Gastrocnemius medialis (tissue), 4 donors: ENCODE data around the gene GRIP2. TPM values are rescaled to one million over a fixed set of nuclear protein-coding genes. Genes with fewer than 3 reads are reported as not detected.

ENCODE experiments used
- ATAC-seq, 2 donors: fragments of 150-250 bp; one replicate each; pipeline ENCODE4 v1.9.1; 2016
- DNase-seq, 2 donors: peaks; one replicate each; pipeline ENCODE4 v3.0.0-alpha.2; 2019
- H3K27ac ChIP-seq, 4 donors: fragments of 200-600 bp; sonication (generic); 1 replicate in 1 of 4; 2 replicates in 3 of 4; pipeline ENCODE4 v1.5.1; 2016 to 2018; ENCODE audit warnings: mild to moderate bottlenecking in 2 of 4, moderate library complexity in 1 of 4
- H3K27me3 ChIP-seq, 3 donors: fragments of 200-600 bp; sonication (generic) in 2 of 3; 1 replicate in 1 of 3; 2 replicates in 2 of 3; pipeline versions ENCODE4 v1.5.1 to v1.6.0; 2016 to 2019; ENCODE audit warnings: mild to moderate bottlenecking in 1 of 3, moderate library complexity in 1 of 3
- H3K36me3 ChIP-seq, 2 donors: fragments of 200-600 bp; sonication (generic) in 1 of 2; one replicate each; pipeline ENCODE4 v1.5.1; 2017 to 2018
- H3K4me1 ChIP-seq, 2 donors: fragments of 200-600 bp; sonication (generic) in 1 of 2; one replicate each; pipeline ENCODE4 v1.5.1; 2016 to 2017; ENCODE audit warnings: mild to moderate bottlenecking in 2 of 2
- H3K4me3 ChIP-seq, 4 donors: fragments of 200-600 bp; sonication (generic) in 3 of 4; 1 replicate in 1 of 4; 2 replicates in 3 of 4; pipeline ENCODE4 v1.5.1; 2016 to 2019; ENCODE audit warnings: mild to moderate bottlenecking in 2 of 4
- H3K9me3 ChIP-seq, 3 donors: fragments of 200-600 bp; sonication (generic) in 2 of 3; 1 replicate in 1 of 3; 2 replicates in 2 of 3; pipeline ENCODE4 v1.5.1; 2016 to 2019
- CTCF ChIP-seq, 5 experiments: fragments of 450-650 bp in 3 of 5; fragments of 200-600 bp in 2 of 5; sonication (generic) in 2 of 5; IDR thresholded peaks in 4 of 5; conservative IDR thresholded peaks in 1 of 5; 1 replicate in 4 of 5; 2 replicates in 1 of 5; pipeline ENCODE4 v1.5.1; 2016 to 2019; ENCODE audit warnings: antibody characterized with exemption in 5 of 5, mild to moderate bottlenecking in 3 of 5, moderate library complexity in 3 of 5
- POLR2A ChIP-seq, 2 donors: fragments of 450-650 bp; IDR thresholded peaks; one replicate each; pipeline ENCODE4 v1.6.1; 2017; ENCODE audit warnings: antibody characterized with exemption in 2 of 2, mild to moderate bottlenecking in 2 of 2, moderate library complexity in 2 of 2
- in situ Hi-C, 4 donors: fragments of 200-750 bp; cut with MboI; loops; one replicate each; pipeline versions ENCODE4 v1.15.0 to v1.8.0; 2017; ENCODE audit warnings: low sequenced_read_pairs in 4 of 4
- intact Hi-C: fragments of 100-400 bp; cut with DNase I; formaldehyde crosslinking; loops from one replicate; pipeline ENCODE4 v1.15.1; 2023; ENCODE audit warnings: low total_unique reads
- total RNA-seq, 4 donors: library from RNA; depleted of rRNA; stranded (reverse); fragments of >200 nt; gene quantifications; one replicate each; pipeline versions ENCODE4 v1.1.0 to v1.2.3, GENCODE V29; 2016

Gene GRIP2
- total RNA-seq, 4 donors from 2014 or later, result 2.8 to 12.6 (median 4.6) TPM

- DNase-seq (no peak), ATAC-seq (no peak)
- in situ Hi-C loops, result no loop called here
- Histone ChIP-seq H3K36me3 (no peaks in the 10 kb centered on the region), H3K27ac (peak overlapping the region; percentile 94 to 97 (median 94)), H3K27me3 (no peaks in the 10 kb centered on the region), H3K4me1 (peaks cover 76 to 78% of the 10 kb centered on the region in 2 donors), H3K4me3 (no peak overlapping the region), H3K9me3 (no peaks in the 10 kb centered on the region)
- TF ChIP-seq CTCF (IDR thresholded peaks at IDR 0.05 in 4 of 5, conservative IDR thresholded peaks at IDR 0.05 in 1 of 5), result no peak
- no peak for TF ChIP-seq POLR2A (IDR thresholded peaks at IDR 0.05)
- intact Hi-C loops, result loop anchor here (5.0 kb wide), 1 partner anchor 212 kb away; no protein-coding TSS in a partner anchor
Observed at GRCh38 chr3:14534516-14535191, 5.5 kb downstream of the GRIP2 start.

- in situ Hi-C loops, result no loop called here
- peak overlapping the region; percentile 94 to 97 (median 94) for H3K27ac ChIP-seq
- peaks cover 68 to 70% of the 10 kb centered on the region in 2 donors for H3K4me1 ChIP-seq
Observed at GRCh38 chr3:14533457-14533958, 6.6 kb downstream of the GRIP2 start.

DNA sequence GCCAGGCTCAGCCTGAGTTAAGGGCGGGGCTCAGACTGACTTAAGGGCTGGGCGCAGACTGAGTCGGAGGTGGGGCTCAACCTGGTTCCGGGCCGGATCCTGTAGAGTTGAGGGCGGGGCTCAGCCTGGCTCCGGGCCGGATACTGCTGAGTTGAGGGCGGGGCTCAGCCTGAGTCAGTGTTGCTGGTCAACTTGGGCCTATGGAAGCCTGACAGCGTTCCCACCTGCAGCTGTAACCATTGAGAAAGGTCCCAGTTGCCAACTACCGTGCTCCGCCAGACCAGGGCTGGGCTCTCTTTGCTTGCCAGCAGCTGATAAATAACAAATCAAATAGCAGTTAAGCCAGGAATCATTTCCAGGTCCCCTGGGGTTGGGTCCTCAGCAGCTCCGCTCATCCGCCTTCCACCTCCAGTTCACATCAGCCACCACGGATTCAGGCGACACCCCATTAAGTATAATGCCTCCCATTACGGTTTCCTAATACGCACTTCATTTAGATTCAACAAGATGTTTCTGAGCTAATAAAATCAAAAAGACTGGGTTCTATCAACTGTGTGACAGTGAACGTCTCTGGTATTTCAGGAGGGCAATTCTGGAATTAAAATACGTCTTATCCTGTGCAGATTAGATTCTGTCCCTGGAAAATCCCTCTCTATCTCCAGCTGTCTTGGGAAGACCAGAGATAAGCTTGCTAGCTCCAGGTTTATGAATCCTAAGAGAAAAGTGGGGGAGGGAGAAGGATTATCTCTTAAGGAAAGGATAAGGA lies 7.3 kb downstream of the GRIP2 start:
- intact Hi-C loops (no loop called here), in situ Hi-C loops (no loop called here)
- ATAC-seq, result peak; percentile 41 to 64
- Histone ChIP-seq H3K4me1 (peaks cover 63 to 64% of the 10 kb centered on the region in 2 donors), H3K4me3 (no peak overlapping the region), H3K36me3 (no peaks in the 10 kb centered on the region), H3K27me3 (no peaks in the 10 kb centered on the region), H3K9me3 (no peaks in the 10 kb centered on the region), H3K27ac (peak overlapping the region; percentile 94 to 97 (median 94))
- peak in 1 of 2 donors; percentile 59 for DNase-seq
- TF ChIP-seq CTCF (IDR thresholded peaks at IDR 0.05 in 4 of 5, conservative IDR thresholded peaks at IDR 0.05 in 1 of 5) (no peak), POLR2A (IDR thresholded peaks at IDR 0.05) (peak in 1 of 2 donors; percentile 20)

More at GRCh38 chr3:14533457-14533958, 6.6 kb downstream of the GRIP2 start:
- H3K36me3 ChIP-seq, result no peaks in the 10 kb centered on the region
- no peaks in the 10 kb centered on the region for H3K9me3 ChIP-seq
- no peak overlapping the region for H3K4me3 ChIP-seq
- no peaks in the 10 kb centered on the region for H3K27me3 ChIP-seq
- no peak for DNase-seq
- intact Hi-C loops, result no loop called here
- ATAC-seq, result no peak
- TF ChIP-seq CTCF (IDR thresholded peaks at IDR 0.05 in 4 of 5, conservative IDR thresholded peaks at IDR 0.05 in 1 of 5) (no peak), POLR2A (IDR thresholded peaks at IDR 0.05) (no peak)

GRCh38 chr3:14531856-14532395 lies 8.2 kb downstream of the GRIP2 start:
- peaks cover 56 to 62% of the 10 kb centered on the region in 2 donors for H3K4me1 ChIP-seq

More at GRCh38 chr3:14531856-14532395, 8.2 kb downstream of the GRIP2 start:
- Histone ChIP-seq H3K4me3 (no peak overlapping the region), H3K9me3 (no peaks in the 10 kb centered on the region), H3K36me3 (no peaks in the 10 kb centered on the region), H3K27ac (peak overlapping the region; percentile 94 to 97 (median 94)), H3K27me3 (no peaks in the 10 kb centered on the region)
- ATAC-seq (no peak), DNase-seq (no peak)
- TF ChIP-seq CTCF (IDR thresholded peaks at IDR 0.05 in 4 of 5, conservative IDR thresholded peaks at IDR 0.05 in 1 of 5), result no peak
- TF ChIP-seq POLR2A (IDR thresholded peaks at IDR 0.05), result no peak
- intact Hi-C loops, result no loop called here
- in situ Hi-C loops, result no loop called here
